Fibroblast of lung (primary cell): ENCODE measurements around the gene NAP1L4. TPM values are rescaled to one million over a fixed set of nuclear protein-coding genes. Genes with fewer than 3 reads are reported as not detected.

ENCODE experiments used
- DNase-seq, 2 donors: peaks; one replicate each; pipeline versions ENCODE4 v3.0.0 to v3.0.0-alpha.2; 2010; ENCODE audit warnings: low read depth in 2 of 2
- H2AFZ ChIP-seq: 2 replicates; pipeline ENCODE4 v1.5.1; 2012; ENCODE audit warnings: low read length, control low read depth, inconsistent platforms
- H3K27ac ChIP-seq: 2 replicates; pipeline ENCODE4 v1.5.1; 2011; ENCODE audit warnings: low read length, control low read depth; ENCODE audit not compliant: insufficient read depth
- H3K27me3 ChIP-seq: 2 replicates; pipeline ENCODE4 v1.5.1; 2011; ENCODE audit warnings: mild to moderate bottlenecking, low read length; ENCODE audit not compliant: control insufficient read depth, insufficient read depth
- H3K36me3 ChIP-seq: 2 replicates; pipeline ENCODE4 v1.5.1; 2011; ENCODE audit warnings: low read length; ENCODE audit not compliant: control insufficient read depth, insufficient read depth
- H3K4me1 ChIP-seq: 2 replicates; pipeline ENCODE4 v1.5.1; 2011; ENCODE audit warnings: low read length; ENCODE audit not compliant: control insufficient read depth, insufficient read depth; ENCODE audit errors: extremely low read depth
- H3K4me2 ChIP-seq: 2 replicates; pipeline ENCODE4 v1.5.1; 2011; ENCODE audit warnings: low read length, control low read depth; ENCODE audit not compliant: insufficient read depth; ENCODE audit errors: extremely low read depth
- H3K4me3 ChIP-seq, 4 experiments: fragments of 200-600 bp in 1 of 4; sonication (generic) in 1 of 4; replicated peaks in 1 of 4; 2 replicates each; pipeline ENCODE4 v1.5.1; 2011 to 2016; ENCODE audit warnings: low read length in 4 of 4, low read depth in 3 of 4, mild to moderate bottlenecking in 3 of 4, control low read depth in 2 of 4, inconsistent platforms in 1 of 4, mixed read lengths in 1 of 4; ENCODE audit not compliant: insufficient read depth in 1 of 4; ENCODE audit errors: control extremely low read depth in 1 of 4
- H3K79me2 ChIP-seq: 2 replicates; pipeline ENCODE4 v1.5.1; 2012; ENCODE audit warnings: mild to moderate bottlenecking, low read length, inconsistent platforms; ENCODE audit not compliant: control insufficient read depth, insufficient read depth
- H3K9ac ChIP-seq: 2 replicates; pipeline ENCODE4 v1.5.1; 2011; ENCODE audit warnings: mild to moderate bottlenecking, low read length, control low read depth; ENCODE audit not compliant: insufficient read depth
- H3K9me3 ChIP-seq: 2 replicates; pipeline ENCODE4 v1.5.1; 2012; ENCODE audit warnings: low read depth, low read length; ENCODE audit not compliant: control insufficient read depth, insufficient read depth
- H4K20me1 ChIP-seq: 2 replicates; pipeline ENCODE4 v1.5.1; 2011; ENCODE audit warnings: low read length; ENCODE audit not compliant: control insufficient read depth, insufficient read depth; ENCODE audit errors: extremely low read depth
- CTCF ChIP-seq, 2 donors: IDR thresholded peaks in 1 of 2; conservative IDR thresholded peaks in 1 of 2; 1 replicate in 1 of 2; 2 replicates in 1 of 2; pipeline ENCODE4 v1.5.1; 2011 to 2012; ENCODE audit warnings: low read length in 2 of 2, control low read depth in 1 of 2, inconsistent platforms in 1 of 2, low read depth in 1 of 2, mild to moderate bottlenecking in 1 of 2
- EZH2 ChIP-seq: IDR thresholded peaks from 2 replicates; pipeline ENCODE4 v1.5.1; 2012; ENCODE audit warnings: low read length, control low read depth, mild to moderate bottlenecking; ENCODE audit errors: missing control alignments
- polyA plus RNA-seq, 2 donors: library from polyadenylated mRNA; depleted of rRNA in 1 of 2; stranded (reverse) in 1 of 2; unstranded in 1 of 2; fragments of >200 nt; gene quantifications; 2 replicates each; pipeline ENCODE4 v1.2.1, GENCODE V29; 2011 to 2012; ENCODE audit warnings: missing spikeins in 1 of 2
- total RNA-seq: library from RNA; depleted of rRNA; stranded (reverse); fragments of >200 nt; gene quantifications from 2 replicates; pipeline ENCODE4 v1.2.1, GENCODE V29; 2014

NAP1L4 gene
- total and polyA plus RNA-seq, 2 donors (not counting 1 experiment from before 2014, with no cell fraction given) = 79.5 to 113 TPM

GRCh38 chr11:2997406-2997805 is 5.3 kb upstream of the NAP1L4 start:
- Histone ChIP-seq H3K4me2 (no peak overlapping the region), H3K4me3 (no peak overlapping the region), H3K9me3 (no peaks in the 10 kb centered on the region), H3K27me3 (no peaks in the 10 kb centered on the region), H3K4me1 (peaks cover 5% of the 10 kb centered on the region), H3K36me3 (peaks cover 20% of the 10 kb centered on the region), H2AFZ (no peak overlapping the region), H3K27ac (no peak overlapping the region), H3K9ac (no peak overlapping the region), H3K79me2 (no peaks in the 10 kb centered on the region), H4K20me1 (no peaks in the 10 kb centered on the region)
- DNase-seq = no peak
- no peak for TF ChIP-seq CTCF (conservative IDR thresholded peaks at IDR 0.05 in 1 of 2, IDR thresholded peaks at IDR 0.05 in 1 of 2; ENCODE audit: low read depth in 1 of 2, low read length in 2 of 2)
- no peak for TF ChIP-seq EZH2

- Histone ChIP-seq H3K79me2 (no peaks in the 10 kb centered on the region), H2AFZ (no peak overlapping the region), H4K20me1 (no peaks in the 10 kb centered on the region), H3K9ac (no peak overlapping the region), H3K4me3 (no peak overlapping the region), H3K27ac (no peak overlapping the region), H3K4me1 (peaks cover 5% of the 10 kb centered on the region), H3K27me3 (no peaks in the 10 kb centered on the region), H3K4me2 (no peak overlapping the region), H3K9me3 (no peaks in the 10 kb centered on the region), H3K36me3 (peaks cover 19% of the 10 kb centered on the region)
- DNase-seq = no peak
- no peak for TF ChIP-seq EZH2
Measured at GRCh38 chr11:2996976-2997375, 4.8 kb upstream of the NAP1L4 start.

GRCh38 chr11:2995893-2996554 is 3.9 kb upstream of the NAP1L4 start:
- peaks cover 5% of the 10 kb centered on the region for H3K4me1 ChIP-seq
- H3K4me3 ChIP-seq = no peak overlapping the region
- DNase-seq = no peak
- H3K79me2 ChIP-seq = peaks cover 8% of the 10 kb centered on the region
- no peak overlapping the region for H3K27ac ChIP-seq
- no peaks in the 10 kb centered on the region for H4K20me1 ChIP-seq
- no peaks in the 10 kb centered on the region for H3K9me3 ChIP-seq
- H2AFZ ChIP-seq = no peak overlapping the region
- no peaks in the 10 kb centered on the region for H3K27me3 ChIP-seq
- H3K4me2 ChIP-seq = no peak overlapping the region
- TF ChIP-seq CTCF (conservative IDR thresholded peaks at IDR 0.05 in 1 of 2, IDR thresholded peaks at IDR 0.05 in 1 of 2; ENCODE audit: low read depth in 1 of 2, low read length in 2 of 2) = no peak
- TF ChIP-seq EZH2 = no peak
- peaks cover 9% of the 10 kb centered on the region for H3K36me3 ChIP-seq
- H3K9ac ChIP-seq = no peak overlapping the region
